Esophagus squamous epithelium (tissue), 5 donors: ENCODE data around the gene CTNNA2. TPM values are rescaled to one million over a fixed set of nuclear protein-coding genes. Genes with fewer than 3 reads are reported as not detected.

Source experiments
- DNase-seq: peaks from one replicate; lab custom pipeline; 2025; lab: John Stamatoyannopoulos, UW
- H3K27ac ChIP-seq, 4 donors: fragments of 200-600 bp; sonication (generic); one replicate each; pipeline ENCODE4 v1.5.1; 2016 to 2019; ENCODE audit warnings: mild to moderate bottlenecking in 1 of 4
- H3K27me3 ChIP-seq, 4 donors: fragments of 200-600 bp; sonication (generic); 1 replicate in 3 of 4; 2 replicates in 1 of 4; pipeline versions ENCODE4 v1.5.1 to v1.6.0; 2017 to 2021; ENCODE audit warnings: antibody characterized with exemption in 1 of 4
- H3K36me3 ChIP-seq, 3 donors: fragments of 200-600 bp; sonication (generic); one replicate each; pipeline ENCODE4 v1.5.1; 2016 to 2019
- H3K4me1 ChIP-seq, 3 donors: fragments of 200-600 bp; sonication (generic); one replicate each; pipeline ENCODE4 v1.5.1; 2017 to 2019
- H3K4me3 ChIP-seq, 4 donors: fragments of 200-600 bp; sonication (generic); 1 replicate in 3 of 4; 2 replicates in 1 of 4; pipeline ENCODE4 v1.5.1; 2016 to 2019; ENCODE audit warnings: mild to moderate bottlenecking in 2 of 4, moderate library complexity in 1 of 4
- H3K9me3 ChIP-seq, 3 donors: fragments of 200-600 bp; sonication (generic); one replicate each; pipeline ENCODE4 v1.5.1; 2016 to 2019
- POLR2A ChIP-seq, 4 donors: fragments of 450-650 bp; IDR thresholded peaks; one replicate each; pipeline ENCODE4 v1.6.1; 2017; ENCODE audit warnings: antibody characterized with exemption in 4 of 4, mild to moderate bottlenecking in 4 of 4, moderate library complexity in 3 of 4
- WGBS, 2 donors: methylation state at CpG; one replicate each; pipeline ENCODE4 v1.1.5; 2018; 5-methylcytosine and 5-hydroxymethylcytosine counted together
- intact Hi-C: fragments of 100-400 bp; cut with DNase I; formaldehyde crosslinking; loops from one replicate; pipeline ENCODE4 v1.15.0; 2022
- total RNA-seq, 4 donors: library from RNA; depleted of rRNA; stranded (reverse); fragments of >200 nt; gene quantifications; one replicate each; pipeline ENCODE4 v1.1.0, GENCODE V29; 2016
- TF ChIP-seq, protein P1 (sequence below), 6 experiments: fragments of 450-650 bp in 4 of 6; fragments of 200-600 bp in 2 of 6; sonication (generic) in 2 of 6; IDR thresholded peaks; one replicate each; pipeline ENCODE4 v1.5.1; 2016 to 2019; ENCODE audit warnings: antibody characterized with exemption in 6 of 6, mild to moderate bottlenecking in 4 of 6, moderate library complexity in 4 of 6
- donor health status: DM: yes; HTN: yes; CAD: no.

The CTNNA2 gene
- total RNA-seq, 4 donors from 2014 or later: not detected

DNA sequence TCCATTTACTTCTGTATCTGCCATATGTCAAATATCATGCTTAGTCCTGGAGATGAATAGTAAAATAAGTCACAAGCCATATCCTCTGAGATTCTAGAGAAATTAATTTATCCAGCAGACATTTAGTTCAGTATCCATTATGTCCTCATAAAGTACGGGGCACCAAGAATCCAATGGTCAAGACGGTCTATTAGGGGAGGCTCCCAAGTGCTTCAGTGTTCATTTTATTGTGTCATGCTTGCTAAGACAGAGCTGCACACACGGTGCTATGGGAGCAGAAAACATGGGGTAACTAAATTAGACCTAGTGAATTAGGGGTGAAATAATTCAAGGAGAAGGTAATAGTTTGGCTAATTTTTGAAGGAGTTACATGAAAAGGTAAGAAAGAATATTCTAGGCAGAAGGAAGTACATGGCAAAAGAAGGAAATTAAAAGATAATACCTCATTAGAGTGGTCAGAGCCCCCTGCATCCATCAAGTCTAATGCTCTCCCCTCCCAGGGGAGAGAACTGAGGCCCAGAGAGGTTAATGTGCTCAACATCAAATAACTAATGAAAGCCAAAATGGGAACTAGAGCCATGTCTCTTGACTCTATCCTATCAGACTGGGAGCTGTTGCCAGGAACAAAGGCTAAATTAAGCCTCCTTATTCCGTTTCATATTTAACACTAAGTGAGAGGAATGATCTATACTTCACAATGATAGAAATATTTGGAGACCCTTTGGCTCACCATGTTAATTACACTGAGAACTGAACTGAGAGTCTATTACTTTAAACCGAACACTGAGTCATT lies 433.0 kb downstream of the CTNNA2 start:
- Histone ChIP-seq H3K4me1 (no peaks in the 10 kb centered on the region), H3K27ac (no peak overlapping the region), H3K4me3 (no peak overlapping the region), H3K9me3 (no peaks in the 10 kb centered on the region), H3K27me3 (no peaks in the 10 kb centered on the region), H3K36me3 (no peaks in the 10 kb centered on the region)
- TF ChIP-seq POLR2A (IDR thresholded peaks at IDR 0.05): no peak
- TF ChIP-seq, protein P1, sequence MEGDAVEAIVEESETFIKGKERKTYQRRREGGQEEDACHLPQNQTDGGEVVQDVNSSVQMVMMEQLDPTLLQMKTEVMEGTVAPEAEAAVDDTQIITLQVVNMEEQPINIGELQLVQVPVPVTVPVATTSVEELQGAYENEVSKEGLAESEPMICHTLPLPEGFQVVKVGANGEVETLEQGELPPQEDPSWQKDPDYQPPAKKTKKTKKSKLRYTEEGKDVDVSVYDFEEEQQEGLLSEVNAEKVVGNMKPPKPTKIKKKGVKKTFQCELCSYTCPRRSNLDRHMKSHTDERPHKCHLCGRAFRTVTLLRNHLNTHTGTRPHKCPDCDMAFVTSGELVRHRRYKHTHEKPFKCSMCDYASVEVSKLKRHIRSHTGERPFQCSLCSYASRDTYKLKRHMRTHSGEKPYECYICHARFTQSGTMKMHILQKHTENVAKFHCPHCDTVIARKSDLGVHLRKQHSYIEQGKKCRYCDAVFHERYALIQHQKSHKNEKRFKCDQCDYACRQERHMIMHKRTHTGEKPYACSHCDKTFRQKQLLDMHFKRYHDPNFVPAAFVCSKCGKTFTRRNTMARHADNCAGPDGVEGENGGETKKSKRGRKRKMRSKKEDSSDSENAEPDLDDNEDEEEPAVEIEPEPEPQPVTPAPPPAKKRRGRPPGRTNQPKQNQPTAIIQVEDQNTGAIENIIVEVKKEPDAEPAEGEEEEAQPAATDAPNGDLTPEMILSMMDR (IDR thresholded peaks at IDR 0.05): no peak
- intact Hi-C loops: no loop called here
- no peak for DNase-seq
- 58 to 70% methylated on average over 5 of the region's 5 CpGs for WGBS, 2 donors

DNA sequence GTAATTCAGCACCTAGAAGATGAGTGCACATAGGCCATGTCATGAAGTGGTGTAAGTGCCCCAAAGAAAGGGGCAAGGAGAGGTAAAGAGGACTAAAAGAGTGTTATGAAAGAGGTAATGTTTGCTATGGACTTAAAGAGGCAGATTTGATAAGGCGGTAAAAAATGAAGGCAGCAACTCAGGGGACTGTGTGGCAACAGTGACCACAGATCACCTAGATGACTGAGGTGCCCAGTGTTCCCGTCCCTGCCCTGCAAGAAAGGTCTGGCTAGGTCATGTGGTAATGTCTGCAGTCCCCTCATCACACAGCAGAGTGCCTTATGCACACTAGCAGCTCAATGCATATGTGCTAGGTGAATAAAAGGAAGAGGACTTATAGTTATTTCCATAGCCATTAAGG lies 434.9 kb downstream of the CTNNA2 start:
- no peaks in the 10 kb centered on the region for H3K36me3 ChIP-seq
- 18 to 24% methylated on average over 2 of the region's 2 CpGs for WGBS, 2 donors
- no peak overlapping the region for H3K27ac ChIP-seq
- intact Hi-C loops: no loop called here
- H3K4me3 ChIP-seq: no peak overlapping the region
- H3K4me1 ChIP-seq: no peaks in the 10 kb centered on the region
- no peaks in the 10 kb centered on the region for H3K27me3 ChIP-seq
- TF ChIP-seq, protein P1 (IDR thresholded peaks at IDR 0.05): no peak
- no peak for TF ChIP-seq POLR2A (IDR thresholded peaks at IDR 0.05)
- DNase-seq: no peak
- H3K9me3 ChIP-seq: no peaks in the 10 kb centered on the region

DNA sequence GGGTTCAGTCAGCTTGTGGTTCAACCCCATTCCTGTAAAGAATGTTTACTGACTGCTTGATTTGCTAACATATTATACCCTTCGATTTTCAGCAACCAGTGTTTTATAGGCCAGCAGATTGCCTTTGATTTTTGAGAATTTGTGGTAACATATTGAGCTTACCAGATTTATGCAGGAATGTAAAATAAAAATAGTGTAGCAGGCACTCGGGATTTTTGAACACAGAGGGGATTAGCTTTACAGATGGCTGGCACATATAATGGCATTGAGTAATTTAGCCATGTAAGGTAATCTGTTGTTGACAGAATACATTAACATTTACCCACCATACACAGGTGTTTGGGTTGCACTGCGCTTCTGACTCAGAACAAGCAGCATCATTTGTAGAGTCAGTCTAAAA lies 437.7 kb downstream of the CTNNA2 start:
- Histone ChIP-seq H3K4me3 (no peak overlapping the region), H3K27ac (no peak overlapping the region), H3K4me1 (no peaks in the 10 kb centered on the region), H3K9me3 (no peaks in the 10 kb centered on the region), H3K27me3 (no peaks in the 10 kb centered on the region), H3K36me3 (no peaks in the 10 kb centered on the region)
- 30 to 57% methylated on average over 3 of the region's 3 CpGs for WGBS, 2 donors
- intact Hi-C loops: no loop called here
- no peak for DNase-seq
- no peak for TF ChIP-seq POLR2A (IDR thresholded peaks at IDR 0.05)
- TF ChIP-seq, protein P1 (IDR thresholded peaks at IDR 0.05): no peak

DNA sequence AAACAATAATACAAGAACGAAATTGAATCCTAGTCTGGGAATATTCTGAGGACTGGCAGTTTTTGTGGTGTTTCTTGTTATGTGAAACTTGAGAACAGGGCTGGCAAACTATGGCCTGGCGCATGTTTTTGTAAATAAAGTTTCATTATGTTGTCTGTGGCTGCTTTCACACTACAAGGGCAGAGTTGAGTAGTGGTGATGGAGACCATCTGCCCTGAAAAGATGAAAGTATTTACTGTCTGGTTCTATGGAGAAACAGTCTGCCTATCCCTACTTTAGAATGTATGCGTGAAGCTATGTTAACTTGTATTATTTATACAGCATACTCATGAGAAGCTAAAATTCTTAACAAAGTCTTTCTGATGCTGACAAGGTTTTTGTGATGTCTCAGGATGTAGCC lies 439.8 kb downstream of the CTNNA2 start:
- Histone ChIP-seq H3K4me3 (no peak overlapping the region), H3K27me3 (no peaks in the 10 kb centered on the region), H3K36me3 (no peaks in the 10 kb centered on the region), H3K27ac (no peak overlapping the region), H3K9me3 (no peaks in the 10 kb centered on the region), H3K4me1 (no peaks in the 10 kb centered on the region)
- no peak for TF ChIP-seq POLR2A (IDR thresholded peaks at IDR 0.05)
- TF ChIP-seq, protein P1 (IDR thresholded peaks at IDR 0.05): no peak
- no peak for DNase-seq
- intact Hi-C loops: no loop called here
- 44 to 49% methylated on average over 3 of the region's 3 CpGs for WGBS, 2 donors

DNA sequence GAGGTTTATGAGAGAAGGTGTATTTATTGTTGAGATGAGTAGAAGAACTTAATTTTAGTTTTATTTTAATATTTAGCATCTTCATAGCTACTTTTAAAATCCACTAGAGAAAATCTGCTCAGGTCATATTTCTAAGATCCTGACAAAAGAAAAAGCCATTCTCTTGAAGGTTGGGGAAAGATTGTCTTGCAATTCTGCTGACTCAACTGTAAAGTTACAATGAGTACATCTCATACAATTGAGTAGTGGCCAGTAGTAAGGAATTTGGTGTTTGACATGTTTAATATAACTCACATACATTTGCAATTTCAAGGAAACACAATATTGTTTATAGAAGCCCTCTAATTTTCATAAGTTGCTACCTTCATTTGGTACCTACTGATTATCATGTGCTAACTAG lies 447.2 kb downstream of the CTNNA2 start:
- no peaks in the 10 kb centered on the region for H3K9me3 ChIP-seq
- no peaks in the 10 kb centered on the region for H3K27me3 ChIP-seq
- no peak for DNase-seq
- no peaks in the 10 kb centered on the region for H3K36me3 ChIP-seq
- H3K27ac ChIP-seq: no peak overlapping the region
- TF ChIP-seq, protein P1 (IDR thresholded peaks at IDR 0.05): no peak
- TF ChIP-seq POLR2A (IDR thresholded peaks at IDR 0.05): no peak
- intact Hi-C loops: no loop called here
- no peak overlapping the region for H3K4me3 ChIP-seq
- H3K4me1 ChIP-seq: no peaks in the 10 kb centered on the region
